IMR-90 (cell line): ENCODE measurements around the gene CMKLR1. TPM values are rescaled to one million over a fixed set of nuclear protein-coding genes. Genes with fewer than 3 reads are reported as not detected.

Source experiments
- ATAC-seq: fragments of 200-7000 bp; cut with Tn5 transposase; 2 replicates; pipeline ENCODE4 v1.9.1; 2020; ENCODE audit warnings: low read depth, mild to moderate bottlenecking, moderate library complexity
- BruUV-seq: library from RNA; stranded (reverse); fragments of 400-500 nt; replicated peaks from 2 replicates; lab custom pipeline; 2021; lab: Mats Ljungman, UMichigan
- CTCF ChIA-PET: fragments of 300-600 bp; formaldehyde crosslinking; extraction: SDS; loops from one replicate; lab custom pipeline; 2021; ENCODE audit warnings: antibody characterized with exemption; lab: Yijun Ruan, JAX
- POLR2A ChIA-PET: fragments of 300-600 bp; sonication (Branson Sonifier 250); formaldehyde crosslinking; loops from one replicate; lab custom pipeline; 2022; ENCODE audit warnings: antibody characterized with exemption; ENCODE audit not compliant: unreplicated experiment; lab: Charles Lee
- DNase-seq: peaks from one replicate; pipeline ENCODE4 v3.0.0; 2013
- H2AFZ ChIP-seq: replicated peaks from 2 replicates; pipeline ENCODE3; 2013; ENCODE audit warnings: low read length, mild to moderate bottlenecking; ENCODE audit not compliant: poor library complexity
- H2AK5ac ChIP-seq: 2 replicates; pipeline ENCODE4 v1.6.1; 2013; ENCODE audit warnings: low read depth, low read length, inconsistent platforms
- H2AK9ac ChIP-seq: replicated peaks from 2 replicates; pipeline ENCODE3; 2013; ENCODE audit warnings: mild to moderate bottlenecking, low read depth, low read length, moderate library complexity; ENCODE audit not compliant: poor library complexity
- H2BK120ac ChIP-seq: 2 replicates; pipeline ENCODE4 v1.6.1; 2013; ENCODE audit warnings: low read depth, low read length, inconsistent platforms
- H2BK15ac ChIP-seq: 3 replicates; pipeline ENCODE4 v1.6.1; 2013; ENCODE audit warnings: low read depth, low read length, inconsistent platforms
- H2BK20ac ChIP-seq: 2 replicates; pipeline ENCODE4 v1.6.1; 2013; ENCODE audit warnings: low read depth, mild to moderate bottlenecking, inconsistent platforms, low read length, moderate library complexity
- H2BK5ac ChIP-seq: 2 replicates; pipeline ENCODE4 v1.6.1; 2013; ENCODE audit warnings: mild to moderate bottlenecking, low read depth, low read length, inconsistent platforms; ENCODE audit not compliant: poor library complexity, severe bottlenecking
- H3K14ac ChIP-seq: replicated peaks from 2 replicates; pipeline ENCODE4 v1.6.1; 2013; ENCODE audit warnings: low read depth, low read length, inconsistent platforms
- H3K18ac ChIP-seq: 2 replicates; pipeline ENCODE4 v1.6.1; 2013; ENCODE audit warnings: low read depth, low read length, control low read depth
- H3K23ac ChIP-seq: 2 replicates; pipeline ENCODE4 v1.6.1; 2013; ENCODE audit warnings: low read depth, low read length, inconsistent platforms
- H3K27ac ChIP-seq: 2 replicates; pipeline ENCODE4 v1.5.1; 2013; ENCODE audit warnings: mild to moderate bottlenecking, control low read depth, low read length; ENCODE audit not compliant: insufficient read depth
- H3K27me3 ChIP-seq: 2 replicates; pipeline ENCODE4 v1.6.1; 2013; ENCODE audit warnings: low read length; ENCODE audit not compliant: control insufficient read depth, insufficient read depth
- H3K36me3 ChIP-seq: 2 replicates; pipeline ENCODE4 v1.6.1; 2013; ENCODE audit warnings: low read length, mixed read lengths; ENCODE audit not compliant: control insufficient read depth, insufficient read depth
- H3K4ac ChIP-seq: 2 replicates; pipeline ENCODE4 v1.6.1; 2013; ENCODE audit warnings: low read depth, low read length, inconsistent platforms
- H3K4me1 ChIP-seq: 2 replicates; pipeline ENCODE4 v1.6.1; 2013; ENCODE audit warnings: low read length, mixed read lengths; ENCODE audit not compliant: control insufficient read depth, insufficient read depth
- H3K4me2 ChIP-seq: 2 replicates; pipeline ENCODE4 v1.6.1; 2013; ENCODE audit warnings: low read depth, mild to moderate bottlenecking, control low read depth, low read length, moderate library complexity
- H3K4me3 ChIP-seq: 2 replicates; pipeline ENCODE4 v1.5.1; 2013; ENCODE audit warnings: low read depth, mild to moderate bottlenecking, control low read depth, low read length, moderate library complexity; ENCODE audit not compliant: insufficient read depth
- H3K56ac ChIP-seq: 2 replicates; pipeline ENCODE4 v1.6.1; 2013; ENCODE audit warnings: low read length, inconsistent platforms; ENCODE audit not compliant: insufficient read depth; ENCODE audit errors: extremely low read depth
- H3K79me1 ChIP-seq, 2 experiments: 2 replicates each; pipeline ENCODE4 v1.6.1; 2013; ENCODE audit warnings: low read length in 2 of 2, inconsistent platforms in 1 of 2, low read depth in 1 of 2
- H3K9ac ChIP-seq: 2 replicates; pipeline ENCODE4 v1.6.1; 2013; ENCODE audit warnings: low read depth, low read length, control low read depth
- H3K9me1 ChIP-seq: 2 replicates; pipeline ENCODE4 v1.6.1; 2013; ENCODE audit warnings: low read length, inconsistent platforms; ENCODE audit not compliant: insufficient read depth
- H3K9me3 ChIP-seq: 2 replicates; pipeline ENCODE4 v1.6.1; 2013; ENCODE audit warnings: low read length; ENCODE audit not compliant: control insufficient read depth, insufficient read depth
- H4K20me1 ChIP-seq: 2 replicates; pipeline ENCODE4 v1.6.1; 2013; ENCODE audit warnings: low read length, inconsistent platforms; ENCODE audit not compliant: insufficient read depth
- H4K5ac ChIP-seq: 2 replicates; pipeline ENCODE4 v1.6.1; 2013; ENCODE audit warnings: mild to moderate bottlenecking, low read depth, low read length, control low read depth
- H4K8ac ChIP-seq, 2 experiments: 2 replicates each; pipeline ENCODE4 v1.6.1; 2013; ENCODE audit warnings: low read depth in 2 of 2, low read length in 2 of 2, control low read depth in 1 of 2, inconsistent platforms in 1 of 2
- H4K91ac ChIP-seq: 2 replicates; pipeline ENCODE4 v1.6.1; 2013; ENCODE audit warnings: low read depth, low read length, inconsistent platforms; ENCODE audit not compliant: insufficient read depth
- BHLHE40 ChIP-seq: fragments of 150-350 bp; IDR thresholded peaks from 2 replicates; pipeline ENCODE4 v1.6.1; 2016; ENCODE audit warnings: mild to moderate bottlenecking, low read depth, low read length
- FOS ChIP-seq: fragments of 150-350 bp; IDR thresholded peaks from 2 replicates; pipeline ENCODE4 v1.6.1; 2016; ENCODE audit warnings: low read depth, low read length
- RFX5 ChIP-seq: IDR thresholded peaks from 2 replicates; pipeline ENCODE4 v1.8.0; 2012; ENCODE audit warnings: low read depth, mild to moderate bottlenecking, low read length, moderate library complexity
- WGBS, 2 experiments: methylation state at CpG; one replicate each; pipeline versions ENCODE4 v1.1.5 to v1.1.7; 2013; ENCODE audit warnings: missing lambda C conversion rate in 2 of 2; ENCODE audit not compliant: insufficient read length in 1 of 2; ENCODE audit errors: extremely low coverage in 2 of 2; 5-methylcytosine and 5-hydroxymethylcytosine counted together
- dilution Hi-C: fragments of 300-500 bp; cut with HindIII; formaldehyde crosslinking; loops from one replicate; pipeline ENCODE4 v1.14.3; 2018; ENCODE audit warnings: low sequenced_read_pairs; ENCODE audit not compliant: unreplicated experiment
- in situ Hi-C: fragments of 300-500 bp; cut with MboI; formaldehyde crosslinking; loops from 3 replicates; pipeline ENCODE4 v1.14.3; 2019; ENCODE audit warnings: low sequenced_read_pairs, inconsistent platforms, mixed read lengths
- intact Hi-C: fragments of 100-400 bp; cut with micrococcal nuclease; formaldehyde crosslinking; loops from 2 replicates; pipeline ENCODE4 v1.10.0; 2022
- polyA plus RNA-seq, 3 experiments: library from polyadenylated mRNA; depleted of rRNA; stranded (reverse); fragments of >200 nt; gene quantifications; 2 replicates each; pipeline ENCODE4 v1.2.3, GENCODE V29; 2012; ENCODE audit warnings: low replicate concordance in 1 of 3
- total RNA-seq: library from RNA; depleted of rRNA; stranded (reverse); fragments of >200 nt; gene quantifications from 2 replicates; pipeline ENCODE4 v1.2.3, GENCODE V29; 2012

Gene CMKLR1
- total and polyA plus RNA-seq, 2 of the 4 experiments (the other 2 are of a cell fraction) = not detected

DNA sequence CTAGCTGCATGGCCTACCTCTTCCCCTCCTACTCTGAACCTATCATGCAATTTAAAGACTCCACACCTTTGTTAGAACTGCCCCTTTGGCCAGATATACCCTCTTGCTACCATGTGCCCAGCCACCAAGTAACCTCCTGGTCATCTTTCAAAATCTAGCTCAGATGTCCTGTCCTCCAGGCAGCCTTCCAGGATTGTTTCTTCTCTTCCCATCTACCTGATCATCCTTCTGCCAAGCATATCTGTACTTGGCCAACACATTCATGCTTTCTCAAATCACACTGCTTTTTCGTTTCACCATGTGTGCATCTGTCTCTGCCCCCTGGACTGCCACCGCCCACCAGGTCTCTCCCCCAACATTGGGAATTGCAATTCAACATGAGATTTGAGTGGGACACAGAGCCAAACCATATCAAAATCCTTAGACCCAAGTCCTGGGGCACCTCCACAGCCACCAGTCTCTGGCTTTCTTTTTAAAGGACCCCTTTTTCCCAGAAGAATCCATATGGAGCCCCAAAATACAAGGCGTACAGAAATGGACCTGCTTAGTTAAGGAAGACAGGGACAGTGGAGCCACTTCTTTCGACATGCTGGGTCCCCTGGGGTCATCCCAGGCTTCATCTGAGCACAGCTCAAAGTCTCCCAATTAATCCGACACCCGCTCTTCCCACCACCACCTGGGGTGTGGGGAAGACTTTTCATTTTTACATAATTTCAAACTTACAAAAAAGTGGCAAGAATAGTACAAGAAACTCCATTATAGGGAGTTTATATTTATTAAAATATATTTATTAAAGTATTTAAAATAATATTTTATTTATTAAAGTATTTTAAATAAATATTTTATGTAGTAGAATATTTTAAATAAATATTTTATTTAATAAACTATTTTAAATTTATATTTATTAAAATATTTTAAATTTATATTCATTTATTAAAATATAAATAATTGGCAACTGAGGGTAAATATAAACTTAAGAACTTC is 7.9 kb upstream of the CMKLR1 start:
- Histone ChIP-seq H3K27me3 (no peaks in the 10 kb centered on the region), H4K20me1 (no peaks in the 10 kb centered on the region), H3K4me3 (no peak overlapping the region), H2AK9ac (no peak overlapping the region), H3K27ac (no peak overlapping the region), H3K9me1 (no peaks in the 10 kb centered on the region), H3K9ac (no peak overlapping the region), H3K4me1 (no peaks in the 10 kb centered on the region), H2BK20ac (no peak overlapping the region), H4K8ac (no peak overlapping the region), H3K36me3 (no peaks in the 10 kb centered on the region), H4K91ac (no peak overlapping the region), H3K9me3 (no peaks in the 10 kb centered on the region), H2BK5ac (no peak overlapping the region), H2AK5ac (no peak overlapping the region), H3K4me2 (no peak overlapping the region), H3K4ac (no peak overlapping the region), H3K14ac (no peak overlapping the region), H2BK120ac (no peak overlapping the region), H2AFZ (no peak overlapping the region), H3K23ac (no peak overlapping the region), H2BK15ac (no peak overlapping the region), H3K56ac (no peak overlapping the region), H4K5ac (no peak overlapping the region), H3K18ac (no peak overlapping the region), H3K79me1 (no peaks in the 10 kb centered on the region)
- in situ Hi-C loops = no loop called here
- dilution Hi-C loops = no loop called here
- ChIA-PET CTCF (no interaction called here), POLR2A (no interaction called here)
- BruUV-seq = no TSS peak
- no peak for DNase-seq
- ATAC-seq = no peak
- intact Hi-C loops = no loop called here
- TF ChIP-seq BHLHE40 (no peak), RFX5 (no peak), FOS (no peak)
- WGBS, 2 experiments = 83% methylated on average over 1 of the region's 6 CpGs; no CpG with 5 or more reads in 1 of the 2 experiments
